ENCODE measurements around the gene GULP1.

DNA sequence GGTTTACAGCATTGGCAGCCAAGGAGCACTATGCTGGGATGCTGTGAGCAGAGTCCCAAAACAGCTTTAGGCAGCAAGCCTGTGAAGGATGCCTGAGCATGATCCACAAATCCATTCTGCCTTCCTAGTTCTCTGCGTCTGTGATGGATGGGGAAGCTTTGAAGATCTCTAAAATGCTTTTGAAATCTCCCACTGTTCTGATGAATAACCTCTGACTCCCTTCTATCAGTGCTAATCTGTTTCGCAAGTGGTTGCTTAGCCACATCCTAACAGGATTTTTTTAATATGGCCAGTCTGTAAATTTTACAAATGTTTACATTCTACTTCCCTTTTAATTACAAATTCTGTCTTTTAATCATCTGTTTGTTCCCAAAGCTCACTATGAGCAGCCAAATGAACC lies 319.2 kb downstream of the GULP1 start:
- TF ChIP-seq TAF1 (IDR thresholded peaks at IDR 0.05; ENCODE audit: low read depth, low read length) (no peak), POLR2AphosphoS5 (IDR thresholded peaks at IDR 0.05; ENCODE audit: low read depth, low read length) (no peak), POLR2A (IDR thresholded peaks at IDR 0.05; ENCODE audit: low read depth, low read length) (no peak), POU2F2 (IDR thresholded peaks at IDR 0.05; ENCODE audit: low read depth, low read length) (no peak)

Data from GM12891 (cell line).